MM.1S (cell line): ENCODE measurements around the gene XCL2.

Experiments used
- EZH2 ChIP-seq: fragments of 300-600 bp; sonication (generic); optimal IDR thresholded peaks from 2 replicates; pipeline ENCODE3; 2017; ENCODE audit warnings: low read depth, mild to moderate bottlenecking, antibody characterized with exemption, low read length, mixed read lengths
- EZH2phosphoT487 ChIP-seq: fragments of 300-600 bp; sonication (generic); IDR thresholded peaks from 2 replicates; pipeline ENCODE4 v1.6.1; 2018; ENCODE audit warnings: antibody characterized with exemption, low read length
- TF ChIP-seq, protein P1 (sequence below): fragments of 300-600 bp; sonication (generic); IDR thresholded peaks from 2 replicates; pipeline ENCODE4 v1.5.1; 2016; ENCODE audit warnings: antibody characterized with exemption, low read length, mixed read lengths

DNA sequence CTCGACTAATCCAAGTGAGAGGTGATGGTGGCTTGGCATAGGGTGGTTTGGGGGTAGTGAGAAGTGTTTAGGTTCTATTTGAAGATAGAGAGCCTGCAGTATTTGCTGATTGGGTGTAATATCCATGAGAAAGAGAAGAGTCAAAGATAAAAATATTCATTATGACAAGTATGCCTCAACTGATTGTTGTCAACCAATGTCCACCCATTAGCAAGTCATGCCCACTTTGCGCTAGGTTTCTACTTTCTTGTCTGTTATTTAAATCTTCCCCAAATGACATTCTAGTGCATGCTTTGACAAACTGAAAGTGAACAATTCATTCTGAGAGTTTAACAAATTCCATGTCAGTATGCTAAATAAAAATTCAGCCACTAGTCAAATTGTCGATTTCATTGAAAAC lies 28.8 kb upstream of the XCL2 start:
- TF ChIP-seq, protein P1, sequence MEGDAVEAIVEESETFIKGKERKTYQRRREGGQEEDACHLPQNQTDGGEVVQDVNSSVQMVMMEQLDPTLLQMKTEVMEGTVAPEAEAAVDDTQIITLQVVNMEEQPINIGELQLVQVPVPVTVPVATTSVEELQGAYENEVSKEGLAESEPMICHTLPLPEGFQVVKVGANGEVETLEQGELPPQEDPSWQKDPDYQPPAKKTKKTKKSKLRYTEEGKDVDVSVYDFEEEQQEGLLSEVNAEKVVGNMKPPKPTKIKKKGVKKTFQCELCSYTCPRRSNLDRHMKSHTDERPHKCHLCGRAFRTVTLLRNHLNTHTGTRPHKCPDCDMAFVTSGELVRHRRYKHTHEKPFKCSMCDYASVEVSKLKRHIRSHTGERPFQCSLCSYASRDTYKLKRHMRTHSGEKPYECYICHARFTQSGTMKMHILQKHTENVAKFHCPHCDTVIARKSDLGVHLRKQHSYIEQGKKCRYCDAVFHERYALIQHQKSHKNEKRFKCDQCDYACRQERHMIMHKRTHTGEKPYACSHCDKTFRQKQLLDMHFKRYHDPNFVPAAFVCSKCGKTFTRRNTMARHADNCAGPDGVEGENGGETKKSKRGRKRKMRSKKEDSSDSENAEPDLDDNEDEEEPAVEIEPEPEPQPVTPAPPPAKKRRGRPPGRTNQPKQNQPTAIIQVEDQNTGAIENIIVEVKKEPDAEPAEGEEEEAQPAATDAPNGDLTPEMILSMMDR, result no peak
- TF ChIP-seq EZH2, result no peak
- no peak for TF ChIP-seq EZH2phosphoT487
